Caco-2 (cell line): ENCODE results near the gene TLNRD1. TPM values are rescaled to one million over a fixed set of nuclear protein-coding genes. Genes with fewer than 3 reads are reported as not detected.

Experiments
- BruUV-seq: library from RNA; stranded (reverse); fragments of 400-500 nt; replicated peaks from 2 replicates; lab custom pipeline; 2021; lab: Mats Ljungman, UMichigan
- CTCF ChIA-PET: fragments of 300-600 bp; sonication (Branson Sonifier 250); formaldehyde crosslinking; loops from one replicate; lab custom pipeline; 2022; ENCODE audit warnings: antibody characterized with exemption; lab: Charles Lee
- POLR2A ChIA-PET: fragments of 300-600 bp; sonication (Branson Sonifier 250); formaldehyde crosslinking; loops from one replicate; lab custom pipeline; 2022; ENCODE audit warnings: antibody characterized with exemption; lab: Charles Lee
- DNase-seq, 2 experiments: peaks; one replicate each; pipeline versions ENCODE4 v3.0.0 to v3.0.0-alpha.2; 2020 to 2022
- H3K27me3 ChIP-seq: replicated peaks from 2 replicates; pipeline ENCODE4 v1.6.0; 2011; ENCODE audit warnings: low read length; ENCODE audit not compliant: control insufficient read depth, insufficient read depth
- H3K36me3 ChIP-seq: 2 replicates; pipeline ENCODE4 v1.5.1; 2011; ENCODE audit warnings: low read length; ENCODE audit not compliant: control insufficient read depth, insufficient read depth
- H3K4me1 ChIP-seq: fragments of 250-450 bp; sonication (Bioruptor Pico); 2 replicates; pipeline ENCODE4 v1.5.1; 2020; ENCODE audit warnings: mild to moderate bottlenecking
- H3K4me3 ChIP-seq: 2 replicates; pipeline ENCODE4 v1.5.1; 2011; ENCODE audit warnings: low read depth, mild to moderate bottlenecking, control low read depth, low read length
- H3K9me3 ChIP-seq: fragments of 250-450 bp; sonication (Bioruptor Pico); 2 replicates; pipeline ENCODE4 v1.5.1; 2020; ENCODE audit warnings: mild to moderate bottlenecking, moderate library complexity
- H3K27ac Mint-ChIP-seq: one replicate; pipeline ENCODE4 v1.8.0; 2022; ENCODE audit warnings: mixed read lengths; ENCODE audit not compliant: unreplicated experiment
- H3K27me3 Mint-ChIP-seq: one replicate; pipeline ENCODE4 v1.8.0; 2022; ENCODE audit warnings: mixed read lengths; ENCODE audit not compliant: insufficient read depth, unreplicated experiment
- H3K36me3 Mint-ChIP-seq: one replicate; pipeline ENCODE4 v1.8.0; 2022; ENCODE audit warnings: mild to moderate bottlenecking, mixed read lengths; ENCODE audit not compliant: insufficient read depth, unreplicated experiment
- H3K4me1 Mint-ChIP-seq: one replicate; pipeline ENCODE4 v1.8.0; 2022; ENCODE audit warnings: low read depth, mixed read lengths; ENCODE audit not compliant: unreplicated experiment
- H3K4me3 Mint-ChIP-seq: one replicate; pipeline ENCODE4 v1.8.0; 2022; ENCODE audit warnings: mild to moderate bottlenecking, moderate library complexity, mixed read lengths; ENCODE audit not compliant: unreplicated experiment
- H3K9me3 Mint-ChIP-seq: one replicate; pipeline ENCODE4 v1.8.0; 2022; ENCODE audit warnings: mixed read lengths; ENCODE audit not compliant: unreplicated experiment
- CTCF ChIP-seq, 2 experiments: fragments of 200-600 bp in 1 of 2; IDR thresholded peaks; 1 replicate in 1 of 2; 2 replicates in 1 of 2; pipeline versions ENCODE4 v1.5.1 to v1.8.0; 2011 to 2022; ENCODE audit warnings: antibody characterized with exemption in 1 of 2, control low read depth in 1 of 2, inconsistent platforms in 1 of 2, low read depth in 1 of 2, low read length in 1 of 2, mild to moderate bottlenecking in 1 of 2, moderate library complexity in 1 of 2; ENCODE audit not compliant: insufficient read depth in 1 of 2, severe bottlenecking in 1 of 2, unreplicated experiment in 1 of 2
- intact Hi-C: fragments of 100-400 bp; cut with micrococcal nuclease; formaldehyde crosslinking; loops from one replicate; pipeline ENCODE4 v1.10.0; 2022; ENCODE audit not compliant: unreplicated experiment
- total RNA-seq: library from RNA; stranded (reverse); gene quantifications from 2 replicates; pipeline ENCODE4 v1.2.3, GENCODE V29; 2022

Gene TLNRD1
- total RNA-seq, 1 experiment from 2014 or later, result 13.7 TPM

DNA sequence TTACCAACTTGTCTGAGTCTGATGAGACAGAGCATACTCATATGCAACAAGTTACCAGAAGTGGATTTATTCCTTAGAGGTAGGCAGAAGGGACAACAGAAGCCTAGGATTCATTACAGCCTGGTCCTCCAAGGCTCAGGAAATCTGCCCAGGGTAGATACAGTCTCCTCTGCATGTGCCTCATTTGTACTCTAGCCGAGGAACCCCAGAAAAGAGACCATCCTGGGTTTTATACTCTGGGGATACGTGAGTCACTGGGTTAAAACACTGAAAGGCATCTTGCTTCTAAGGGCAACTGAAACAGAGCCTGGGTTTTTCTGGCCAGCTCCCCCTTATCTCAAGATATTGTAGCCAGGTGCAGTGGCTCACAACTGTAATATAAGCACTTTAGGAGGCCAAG, 45.6 kb downstream of the TLNRD1 start:
- Histone ChIP-seq H3K4me1 (no peaks in the 10 kb centered on the region), H3K27me3 (no peaks in the 10 kb centered on the region; the same call in 1 of the 2 replicates), H3K36me3 (no peaks in the 10 kb centered on the region), H3K4me3 (no peak overlapping the region), H3K9me3 (no peaks in the 10 kb centered on the region)
- H3K4me1 Mint-ChIP-seq, result no peaks in the 10 kb centered on the region
- intact Hi-C loops, result no loop called here
- ChIA-PET CTCF (no interaction called here), POLR2A (no interaction called here)
- no peak overlapping the region for H3K4me3 Mint-ChIP-seq
- H3K27me3 Mint-ChIP-seq, result peaks cover 9% of the 10 kb centered on the region
- H3K36me3 Mint-ChIP-seq, result no peaks in the 10 kb centered on the region
- BruUV-seq, result no TSS peak
- TF ChIP-seq CTCF (IDR thresholded peaks at IDR 0.05; ENCODE audit: insufficient read depth in 1 of 2, low read depth in 1 of 2, low read length in 1 of 2, severe bottlenecking in 1 of 2, unreplicated experiment in 1 of 2), result no peak
- H3K27ac Mint-ChIP-seq, result no peak overlapping the region
- DNase-seq, result no peak
- no peaks in the 10 kb centered on the region for H3K9me3 Mint-ChIP-seq

DNA sequence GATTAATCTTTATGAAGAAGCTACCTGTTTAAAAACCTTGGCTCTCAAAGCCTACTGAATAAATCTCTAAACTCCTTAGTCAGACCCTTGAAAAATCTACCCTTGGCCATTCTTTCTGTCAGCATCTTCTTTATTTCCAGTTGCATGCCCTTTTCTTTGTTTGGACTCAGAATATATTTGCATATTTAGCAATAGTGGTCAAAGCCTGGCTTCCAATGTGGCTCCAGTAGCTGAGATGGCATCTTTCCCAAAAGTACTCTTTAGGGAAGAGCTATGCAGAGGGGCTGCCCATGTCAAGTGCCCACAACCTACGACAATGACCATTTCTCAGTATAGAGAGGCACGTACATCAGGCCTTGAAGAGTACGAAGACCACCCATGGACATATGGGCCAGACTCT, 47.2 kb downstream of the TLNRD1 start:
- DNase-seq, result no peak
- intact Hi-C loops, result no loop called here
- no peaks in the 10 kb centered on the region for H3K9me3 ChIP-seq
- Mint-ChIP-seq H3K9me3 (no peaks in the 10 kb centered on the region), H3K36me3 (no peaks in the 10 kb centered on the region), H3K27me3 (peaks cover 13% of the 10 kb centered on the region), H3K4me1 (no peaks in the 10 kb centered on the region), H3K4me3 (no peak overlapping the region), H3K27ac (no peak overlapping the region)
- H3K4me1 ChIP-seq, result no peaks in the 10 kb centered on the region
- ChIA-PET CTCF (no interaction called here), POLR2A (no interaction called here)
- no peaks in the 10 kb centered on the region for H3K36me3 ChIP-seq
- H3K27me3 ChIP-seq, result no peaks in the 10 kb centered on the region; the same call in 1 of the 2 replicates
- no TSS peak for BruUV-seq
- no peak overlapping the region for H3K4me3 ChIP-seq
- TF ChIP-seq CTCF (IDR thresholded peaks at IDR 0.05; ENCODE audit: insufficient read depth in 1 of 2, low read depth in 1 of 2, low read length in 1 of 2, severe bottlenecking in 1 of 2, unreplicated experiment in 1 of 2), result no peak

GRCh38 chr15:81049835-81050234, 49.1 kb downstream of the TLNRD1 start:
- intact Hi-C loops, result no loop called here
- POLR2A ChIA-PET, result no interaction called here
- Mint-ChIP-seq H3K4me1 (no peaks in the 10 kb centered on the region), H3K4me3 (no peak overlapping the region), H3K27me3 (peaks cover 20% of the 10 kb centered on the region), H3K36me3 (no peaks in the 10 kb centered on the region), H3K9me3 (no peaks in the 10 kb centered on the region), H3K27ac (no peak overlapping the region)
- Histone ChIP-seq H3K27me3 (no peaks in the 10 kb centered on the region; the same call in 1 of the 2 replicates), H3K4me1 (no peaks in the 10 kb centered on the region), H3K9me3 (no peaks in the 10 kb centered on the region), H3K4me3 (no peak overlapping the region), H3K36me3 (no peaks in the 10 kb centered on the region)
- DNase-seq, result no peak
- TF ChIP-seq CTCF (IDR thresholded peaks at IDR 0.05; ENCODE audit: insufficient read depth in 1 of 2, low read depth in 1 of 2, low read length in 1 of 2, severe bottlenecking in 1 of 2, unreplicated experiment in 1 of 2), result no peak
- no TSS peak for BruUV-seq
- CTCF ChIA-PET, result no interaction called here
